ENCODE measurements around the gene LUC7L.

DNA sequence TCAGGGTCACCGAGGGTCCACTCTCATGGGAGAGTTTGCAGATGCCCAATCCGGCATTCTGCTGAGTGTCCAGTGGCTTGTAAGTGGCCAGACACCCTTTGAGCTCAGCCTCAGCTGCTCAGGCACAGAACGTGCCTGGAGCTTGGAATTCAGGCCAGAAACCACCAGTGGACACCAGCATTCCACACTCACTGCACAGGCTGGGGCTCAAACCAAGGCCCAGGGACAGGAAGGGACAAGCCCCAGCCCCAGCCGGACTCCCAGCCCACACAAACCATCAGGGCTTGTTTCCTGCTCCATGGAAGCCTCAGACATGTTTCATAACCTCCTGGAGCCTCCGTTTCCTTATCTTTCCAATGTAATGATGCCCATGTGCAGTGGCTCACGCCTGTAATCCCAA, 85.8 kb downstream of the LUC7L start:
- TF ChIP-seq, protein P1, sequence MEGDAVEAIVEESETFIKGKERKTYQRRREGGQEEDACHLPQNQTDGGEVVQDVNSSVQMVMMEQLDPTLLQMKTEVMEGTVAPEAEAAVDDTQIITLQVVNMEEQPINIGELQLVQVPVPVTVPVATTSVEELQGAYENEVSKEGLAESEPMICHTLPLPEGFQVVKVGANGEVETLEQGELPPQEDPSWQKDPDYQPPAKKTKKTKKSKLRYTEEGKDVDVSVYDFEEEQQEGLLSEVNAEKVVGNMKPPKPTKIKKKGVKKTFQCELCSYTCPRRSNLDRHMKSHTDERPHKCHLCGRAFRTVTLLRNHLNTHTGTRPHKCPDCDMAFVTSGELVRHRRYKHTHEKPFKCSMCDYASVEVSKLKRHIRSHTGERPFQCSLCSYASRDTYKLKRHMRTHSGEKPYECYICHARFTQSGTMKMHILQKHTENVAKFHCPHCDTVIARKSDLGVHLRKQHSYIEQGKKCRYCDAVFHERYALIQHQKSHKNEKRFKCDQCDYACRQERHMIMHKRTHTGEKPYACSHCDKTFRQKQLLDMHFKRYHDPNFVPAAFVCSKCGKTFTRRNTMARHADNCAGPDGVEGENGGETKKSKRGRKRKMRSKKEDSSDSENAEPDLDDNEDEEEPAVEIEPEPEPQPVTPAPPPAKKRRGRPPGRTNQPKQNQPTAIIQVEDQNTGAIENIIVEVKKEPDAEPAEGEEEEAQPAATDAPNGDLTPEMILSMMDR (IDR thresholded peaks at IDR 0.05) = no peak
- no peak for TF ChIP-seq POLR2A (IDR thresholded peaks at IDR 0.05)

Data from testis (tissue), 2 donors.